Measurements from ENCODE around the gene FNDC4.

DNA sequence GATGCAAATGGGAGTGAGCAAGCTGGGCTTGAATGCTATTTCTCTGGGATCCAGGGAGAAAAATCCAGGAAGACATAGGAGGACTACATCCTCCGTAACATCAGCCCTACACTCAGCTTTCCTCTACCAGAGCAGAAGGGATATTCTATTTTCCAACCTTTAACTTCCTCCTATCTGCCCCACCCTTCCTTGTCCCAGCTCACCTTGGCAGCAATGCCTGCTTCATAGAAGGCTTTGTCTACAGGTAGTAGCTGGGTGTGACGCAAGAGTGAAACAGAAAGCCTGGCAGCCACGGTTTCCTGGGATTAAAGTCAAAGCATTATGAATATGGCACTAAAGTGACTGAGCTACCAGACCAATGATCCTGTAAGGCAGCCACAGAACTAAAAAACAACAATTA, 48.9 kb downstream of the FNDC4 start:
- TF ChIP-seq, protein P1, sequence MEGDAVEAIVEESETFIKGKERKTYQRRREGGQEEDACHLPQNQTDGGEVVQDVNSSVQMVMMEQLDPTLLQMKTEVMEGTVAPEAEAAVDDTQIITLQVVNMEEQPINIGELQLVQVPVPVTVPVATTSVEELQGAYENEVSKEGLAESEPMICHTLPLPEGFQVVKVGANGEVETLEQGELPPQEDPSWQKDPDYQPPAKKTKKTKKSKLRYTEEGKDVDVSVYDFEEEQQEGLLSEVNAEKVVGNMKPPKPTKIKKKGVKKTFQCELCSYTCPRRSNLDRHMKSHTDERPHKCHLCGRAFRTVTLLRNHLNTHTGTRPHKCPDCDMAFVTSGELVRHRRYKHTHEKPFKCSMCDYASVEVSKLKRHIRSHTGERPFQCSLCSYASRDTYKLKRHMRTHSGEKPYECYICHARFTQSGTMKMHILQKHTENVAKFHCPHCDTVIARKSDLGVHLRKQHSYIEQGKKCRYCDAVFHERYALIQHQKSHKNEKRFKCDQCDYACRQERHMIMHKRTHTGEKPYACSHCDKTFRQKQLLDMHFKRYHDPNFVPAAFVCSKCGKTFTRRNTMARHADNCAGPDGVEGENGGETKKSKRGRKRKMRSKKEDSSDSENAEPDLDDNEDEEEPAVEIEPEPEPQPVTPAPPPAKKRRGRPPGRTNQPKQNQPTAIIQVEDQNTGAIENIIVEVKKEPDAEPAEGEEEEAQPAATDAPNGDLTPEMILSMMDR (IDR thresholded peaks at IDR 0.05): no peak
- TF ChIP-seq POLR2AphosphoS5 (IDR thresholded peaks at IDR 0.05): no peak
- no peak for TF ChIP-seq POLR2A (IDR thresholded peaks at IDR 0.05)
- TF ChIP-seq EP300 (IDR thresholded peaks at IDR 0.05): no peak

Measured in suprapubic skin (tissue), 4 donors.